Epithelial cell of proximal tubule (primary cell): ENCODE results near the gene KCNA4. TPM values are rescaled to one million over a fixed set of nuclear protein-coding genes. Genes with fewer than 3 reads are reported as not detected.
"Not testable (repeated sequence)": the region's sequence is repeated elsewhere in the genome, so short reads cannot be mapped to it uniquely, and the experiment has no call there.

Experiments used
- DNase-seq: peaks from one replicate; pipeline ENCODE4 v3.0.0-alpha.2; 2011; ENCODE audit warnings: low read depth
- H3K4me3 ChIP-seq: 2 replicates; pipeline ENCODE4 v1.5.1; 2011; ENCODE audit warnings: low read depth, mild to moderate bottlenecking, low read length
- total RNA-seq: library from RNA; depleted of rRNA; stranded (reverse); fragments of >200 nt; gene quantifications from 2 replicates; pipeline ENCODE4 v1.2.3, GENCODE V29; 2015
- TF ChIP-seq, protein P1 (sequence below): conservative IDR thresholded peaks from 2 replicates; pipeline ENCODE4 v1.5.1; 2012; ENCODE audit warnings: low read depth, mild to moderate bottlenecking, low read length

KCNA4 gene
- total RNA-seq, 1 donor from 2014 or later, result not detected

DNA sequence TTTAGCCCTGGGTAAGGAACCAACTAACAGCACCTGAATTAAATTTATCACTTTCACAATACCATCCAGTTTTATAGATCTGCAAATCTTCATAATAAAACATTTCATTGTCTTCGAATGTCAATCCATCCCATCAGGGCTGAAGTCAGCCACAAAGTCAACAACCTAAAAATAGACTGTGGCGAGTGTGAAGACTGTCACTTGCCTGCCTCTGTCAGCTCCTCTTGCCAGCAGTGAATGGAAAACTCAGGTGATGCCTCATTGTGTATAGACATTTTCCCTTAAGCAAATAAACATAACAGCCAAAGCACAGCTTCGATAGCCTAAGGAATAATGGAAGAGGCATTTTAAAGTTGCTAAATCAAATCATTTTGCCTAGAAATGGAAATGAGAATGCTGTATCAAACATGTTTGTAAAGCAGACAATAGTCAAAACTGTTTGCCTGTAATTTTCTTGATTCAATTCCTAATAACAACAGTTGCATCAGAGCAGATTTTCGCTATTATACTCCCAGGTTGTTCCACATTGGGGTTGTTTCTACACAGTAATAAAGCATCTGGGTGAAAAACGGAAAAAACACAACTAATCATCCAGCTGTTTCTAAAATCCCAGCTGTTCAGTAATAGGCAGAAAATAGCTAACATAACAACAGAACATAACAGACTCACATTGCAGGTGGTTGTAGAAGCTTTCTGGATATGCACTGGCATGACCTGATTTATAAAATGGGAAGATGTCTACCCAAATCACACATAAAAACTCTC, 15.7 kb downstream of the KCNA4 start:
- no peak for DNase-seq
- no peak overlapping the region for H3K4me3 ChIP-seq
- TF ChIP-seq, protein P1, sequence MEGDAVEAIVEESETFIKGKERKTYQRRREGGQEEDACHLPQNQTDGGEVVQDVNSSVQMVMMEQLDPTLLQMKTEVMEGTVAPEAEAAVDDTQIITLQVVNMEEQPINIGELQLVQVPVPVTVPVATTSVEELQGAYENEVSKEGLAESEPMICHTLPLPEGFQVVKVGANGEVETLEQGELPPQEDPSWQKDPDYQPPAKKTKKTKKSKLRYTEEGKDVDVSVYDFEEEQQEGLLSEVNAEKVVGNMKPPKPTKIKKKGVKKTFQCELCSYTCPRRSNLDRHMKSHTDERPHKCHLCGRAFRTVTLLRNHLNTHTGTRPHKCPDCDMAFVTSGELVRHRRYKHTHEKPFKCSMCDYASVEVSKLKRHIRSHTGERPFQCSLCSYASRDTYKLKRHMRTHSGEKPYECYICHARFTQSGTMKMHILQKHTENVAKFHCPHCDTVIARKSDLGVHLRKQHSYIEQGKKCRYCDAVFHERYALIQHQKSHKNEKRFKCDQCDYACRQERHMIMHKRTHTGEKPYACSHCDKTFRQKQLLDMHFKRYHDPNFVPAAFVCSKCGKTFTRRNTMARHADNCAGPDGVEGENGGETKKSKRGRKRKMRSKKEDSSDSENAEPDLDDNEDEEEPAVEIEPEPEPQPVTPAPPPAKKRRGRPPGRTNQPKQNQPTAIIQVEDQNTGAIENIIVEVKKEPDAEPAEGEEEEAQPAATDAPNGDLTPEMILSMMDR, result no peak

DNA sequence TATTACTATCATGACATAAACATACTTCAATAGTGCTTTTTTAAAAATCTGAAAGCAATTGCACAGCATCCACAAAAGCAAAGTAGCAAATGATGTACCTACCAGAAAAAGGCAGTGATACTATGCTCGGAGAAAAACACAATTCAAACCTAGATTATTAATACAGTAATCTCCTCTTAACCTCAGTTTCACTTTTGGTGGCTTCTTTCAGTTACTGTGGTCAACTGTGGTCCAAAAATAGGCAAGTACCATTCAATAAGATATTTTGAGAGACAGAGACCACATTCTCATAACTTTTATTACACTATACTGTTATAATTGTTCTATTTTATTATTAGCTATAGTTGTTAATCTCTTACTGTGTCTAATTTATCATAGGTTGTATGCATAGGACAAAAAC, 20.8 kb downstream of the KCNA4 start:
- no peak overlapping the region for H3K4me3 ChIP-seq
- no peak for DNase-seq
- TF ChIP-seq, protein P1, result no peak

DNA sequence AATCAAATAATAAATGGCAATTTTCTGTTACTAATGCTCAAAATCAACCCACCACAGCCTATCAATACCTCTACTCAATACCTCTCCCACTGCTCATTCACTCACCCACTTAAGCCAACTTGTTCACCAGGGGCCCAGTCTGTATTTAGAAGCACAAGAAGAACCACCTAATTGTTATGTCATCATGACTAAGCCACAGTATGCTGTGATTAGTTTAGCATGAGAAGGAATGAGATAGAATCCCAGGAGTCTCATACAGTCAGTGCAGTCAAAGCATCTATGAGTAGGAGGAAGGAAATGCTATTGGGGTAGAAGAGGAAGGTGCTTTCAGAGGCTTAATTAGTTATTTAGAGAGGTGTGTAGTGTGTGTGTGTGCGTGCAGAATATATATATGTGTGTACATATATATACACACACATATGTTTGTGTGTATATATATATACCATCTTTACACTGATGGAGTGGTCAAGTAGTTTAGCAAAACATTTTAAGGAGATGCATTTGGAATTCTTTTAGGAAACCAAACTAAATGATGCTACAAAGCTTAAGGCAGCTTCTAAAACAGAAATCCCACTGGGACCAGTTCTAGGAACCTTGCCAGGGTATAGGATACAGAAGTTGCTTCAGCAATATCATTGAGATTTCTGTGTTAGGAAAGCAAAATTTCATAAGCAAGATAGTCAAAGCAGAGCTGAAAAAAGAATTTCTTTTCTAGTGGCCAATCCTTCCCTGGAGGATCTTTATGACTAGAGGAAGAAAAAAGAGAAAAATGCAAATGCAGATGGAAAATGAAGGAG, 27.5 kb downstream of the KCNA4 start:
- TF ChIP-seq, protein P1, result no peak
- no peak for DNase-seq

DNA sequence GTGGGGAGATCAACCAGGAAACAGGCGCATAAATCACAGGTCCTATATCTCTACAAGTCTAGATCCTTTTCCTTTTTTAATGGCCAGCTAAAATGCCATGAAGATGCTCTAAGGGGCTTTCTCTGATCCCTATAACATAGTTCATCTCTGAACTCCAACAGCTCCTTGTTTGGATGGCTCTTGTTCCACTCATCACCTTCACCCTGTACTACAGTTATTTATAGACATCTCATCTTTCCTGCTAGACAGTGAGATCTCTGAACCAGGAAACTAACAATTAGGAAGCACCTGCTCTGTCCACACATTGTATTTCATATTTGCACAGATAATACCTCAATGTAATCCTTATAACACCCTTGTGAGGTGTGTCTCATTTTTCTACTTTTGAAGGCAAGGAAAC, 31.6 kb downstream of the KCNA4 start:
- no peak overlapping the region for H3K4me3 ChIP-seq
- no peak for DNase-seq
- TF ChIP-seq, protein P1, result no peak

More for the DNA sequence above, 27.5 kb downstream of the KCNA4 start:
- no peak overlapping the region for H3K4me3 ChIP-seq

DNA sequence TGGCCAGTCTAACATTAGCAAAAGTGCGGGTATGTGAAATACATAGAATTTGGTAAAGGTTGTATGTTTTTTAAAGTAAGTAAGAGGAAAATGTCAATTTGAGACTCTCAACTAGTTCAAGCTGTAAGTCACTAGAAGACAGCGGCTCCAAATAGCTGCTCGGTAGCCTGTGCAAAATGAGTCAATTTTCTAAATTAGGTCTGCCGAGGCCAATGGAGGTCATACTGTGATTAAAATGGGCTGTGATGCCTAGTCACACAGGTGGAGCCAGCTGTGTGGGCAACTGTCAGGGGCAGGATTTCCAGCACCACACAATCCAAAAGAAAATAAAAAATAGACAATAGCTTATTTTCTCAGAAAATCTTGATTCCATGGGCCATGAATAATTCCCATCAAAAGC, 32.3 kb downstream of the KCNA4 start:
- no peak overlapping the region for H3K4me3 ChIP-seq
- TF ChIP-seq, protein P1, result no peak
- DNase-seq, result no peak

DNA sequence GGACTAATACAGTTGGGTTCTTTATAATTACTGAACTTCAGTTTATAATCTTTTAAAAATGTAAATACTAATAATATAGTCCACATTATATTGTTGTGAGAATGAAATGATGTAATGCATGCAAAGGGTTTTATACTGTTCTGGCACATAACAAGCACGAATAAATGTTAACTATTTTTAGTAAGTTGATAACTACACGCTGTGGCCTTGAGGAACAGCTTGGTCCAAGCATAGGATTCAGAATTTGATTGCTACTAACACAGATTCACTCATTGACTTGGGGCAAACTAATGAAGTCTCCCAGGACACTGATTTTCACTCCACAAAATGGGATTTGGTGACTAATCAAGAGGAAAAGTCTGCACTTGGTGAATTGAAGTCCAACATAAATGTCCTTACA, 38.3 kb downstream of the KCNA4 start:
- no peak for DNase-seq
- no peak overlapping the region for H3K4me3 ChIP-seq
- TF ChIP-seq, protein P1, result no peak

DNA sequence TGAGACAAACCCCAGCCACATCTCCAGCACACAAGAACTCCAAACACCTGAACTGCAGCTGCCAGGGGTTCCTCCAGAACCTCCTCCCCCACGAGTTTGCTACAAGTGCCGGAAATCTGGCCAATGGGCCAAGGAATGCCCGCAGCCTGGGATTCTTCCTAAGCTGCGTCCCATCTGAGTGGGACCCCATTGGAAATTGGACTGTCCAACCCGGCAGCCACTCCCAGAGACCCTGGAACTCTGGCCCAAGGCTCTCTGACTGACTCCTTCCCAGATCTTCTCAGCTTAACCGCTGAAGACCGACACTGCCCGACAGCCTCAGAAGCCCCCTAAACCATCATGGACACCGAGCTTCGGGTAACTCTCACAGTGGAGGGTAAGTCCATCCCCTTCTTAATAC, 41.2 kb downstream of the KCNA4 start:
- H3K4me3 ChIP-seq, DNase-seq: not testable (repeated sequence)
